ENCODE measurements around the gene DKC1.

DNA sequence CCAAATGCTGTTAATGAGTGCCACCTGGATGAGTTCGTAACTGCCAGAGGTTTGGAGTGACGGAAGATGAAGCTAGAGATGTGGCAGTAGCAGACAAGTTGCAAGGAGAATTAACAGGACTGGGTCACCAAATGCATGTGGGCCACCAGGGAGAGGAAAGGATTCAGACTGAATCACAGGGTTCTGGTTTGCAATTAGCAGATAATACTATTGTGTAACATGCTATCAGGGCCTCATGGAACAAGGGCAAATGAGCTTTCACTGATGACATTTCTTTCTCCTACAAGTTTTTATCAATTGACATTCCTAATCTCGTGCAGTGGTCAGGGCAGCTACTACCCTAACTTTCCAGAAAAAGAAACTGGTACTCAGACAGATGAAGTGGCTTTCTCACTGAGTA, 33.2 kb upstream of the DKC1 start:
- TF ChIP-seq CTCF (IDR thresholded peaks at IDR 0.05): no peak
- no peak for TF ChIP-seq POLR2A (IDR thresholded peaks at IDR 0.05)

Measured in Peyer's patch (tissue), 4 donors.